Stimulated activated CD8-positive, alpha-beta memory T cell treated with anti-CD3 and anti-CD28 coated beads, Interleukin-7, amount 100 ng/mL, for 24 hours (primary cell): ENCODE results near the gene D2HGDH.

ENCODE experiments used
- DNase-seq: peaks from one replicate; pipeline ENCODE4 v3.0.0-alpha.2; 2020; ENCODE audit warnings: low read depth

Gene D2HGDH

GRCh38 chr2:241734467-241735208 lies at the start of gene D2HGDH:
TSS of gene D2HGDH (plus strand) at chr2:241734630. CDS start at chr2:241735225, 595 bp downstream.
- DNase-seq, result peak; percentile 88

- DNase-seq, result no peak
These were observed 48.1 kb upstream of the D2HGDH start for GRCh38 chr2:241686324-241686649.

GRCh38 chr2:241686650-241687425 lies 47.6 kb upstream of the D2HGDH start, which contains the start of gene DTYMK:
TSS of gene DTYMK (minus strand) at chr2:241686815. CDS start at chr2:241686783, 32 bp downstream.
- DNase-seq, result peak; percentile 93

- DNase-seq, result no peak
These were observed 45.1 kb upstream of the D2HGDH start for GRCh38 chr2:241689306-241689705.

- no peak for DNase-seq
These were observed 44.2 kb upstream of the D2HGDH start for GRCh38 chr2:241690202-241690717.

GRCh38 chr2:241692448-241692847 lies 42.0 kb upstream of the D2HGDH start:
- no peak for DNase-seq

GRCh38 chr2:241695651-241696050 lies 38.8 kb upstream of the D2HGDH start:
- no peak for DNase-seq

GRCh38 chr2:241701149-241701398 lies 33.4 kb upstream of the D2HGDH start:
- DNase-seq, result no peak

- DNase-seq, result peak; percentile 93
These were observed 32.9 kb upstream of the D2HGDH start, which contains the start of gene ING5 for GRCh38 chr2:241701399-241702154. TSS of gene ING5 (plus strand) at chr2:241702039. CDS start at chr2:241702066, 27 bp downstream.

GRCh38 chr2:241702155-241703031 lies 32.0 kb upstream of the D2HGDH start:
- DNase-seq, result peak; percentile 72

GRCh38 chr2:241703032-241703604 lies 31.3 kb upstream of the D2HGDH start:
- no peak for DNase-seq

GRCh38 chr2:241706537-241706936 lies 27.9 kb upstream of the D2HGDH start:
- no peak for DNase-seq

GRCh38 chr2:241708879-241709278 lies 25.6 kb upstream of the D2HGDH start:
- no peak for DNase-seq

- no peak for DNase-seq
These were observed 15.3 kb upstream of the D2HGDH start for GRCh38 chr2:241719093-241719492.

- no peak for DNase-seq
These were observed 14.3 kb upstream of the D2HGDH start for GRCh38 chr2:241720099-241720498.

GRCh38 chr2:241720560-241720959 lies 13.9 kb upstream of the D2HGDH start:
- DNase-seq, result no peak

GRCh38 chr2:241721852-241722251 lies 12.6 kb upstream of the D2HGDH start:
- DNase-seq, result no peak

GRCh38 chr2:241722896-241723454 lies 11.5 kb upstream of the D2HGDH start:
- DNase-seq, result no peak

- no peak for DNase-seq
These were observed 10.0 kb upstream of the D2HGDH start for GRCh38 chr2:241724259-241724974.
